Trophoblast cell (in vitro differentiated cells and primary cell): ENCODE data around the gene BIRC6.

Source experiments
- DNase-seq, 2 donors: peaks; one replicate each; pipeline ENCODE4 v3.0.0-alpha.2; 2016
- H2AFZ ChIP-seq: 2 replicates; pipeline ENCODE4 v1.6.1; 2013; ENCODE audit warnings: low read length, moderate library complexity, mild to moderate bottlenecking; ENCODE audit not compliant: insufficient read depth, poor library complexity
- H2AK5ac ChIP-seq: 2 replicates; pipeline ENCODE4 v1.6.1; 2013; ENCODE audit warnings: mild to moderate bottlenecking, low read length
- H2BK120ac ChIP-seq: 2 replicates; pipeline ENCODE4 v1.6.1; 2013; ENCODE audit warnings: low read length, mild to moderate bottlenecking, moderate library complexity; ENCODE audit not compliant: insufficient read depth, poor library complexity
- H2BK12ac ChIP-seq: 2 replicates; pipeline ENCODE4 v1.6.1; 2013; ENCODE audit warnings: mild to moderate bottlenecking, low read length, moderate library complexity
- H2BK5ac ChIP-seq: 2 replicates; pipeline ENCODE4 v1.6.1; 2013; ENCODE audit warnings: low read length, low read depth, moderate library complexity, mild to moderate bottlenecking; ENCODE audit not compliant: poor library complexity
- H3K14ac ChIP-seq: 2 replicates; pipeline ENCODE4 v1.6.1; 2013; ENCODE audit warnings: mild to moderate bottlenecking, low read length
- H3K18ac ChIP-seq: 2 replicates; pipeline ENCODE4 v1.6.1; 2013; ENCODE audit warnings: mild to moderate bottlenecking, low read length
- H3K23ac ChIP-seq: 2 replicates; pipeline ENCODE4 v1.6.1; 2013; ENCODE audit warnings: low read length
- H3K27ac ChIP-seq: 2 replicates; pipeline ENCODE4 v1.5.1; 2013; ENCODE audit warnings: low read depth, mild to moderate bottlenecking, inconsistent platforms, low read length, moderate library complexity
- H3K27me3 ChIP-seq: 2 replicates; pipeline ENCODE4 v1.6.1; 2013; ENCODE audit warnings: inconsistent platforms, mild to moderate bottlenecking, low read length, moderate library complexity; ENCODE audit not compliant: insufficient read depth
- H3K36me3 ChIP-seq, 2 experiments: 1 replicate in 1 of 2; 2 replicates in 1 of 2; pipeline ENCODE4 v1.6.1; 2013; ENCODE audit warnings: low read length in 2 of 2, mild to moderate bottlenecking in 2 of 2, moderate library complexity in 1 of 2; ENCODE audit not compliant: insufficient read depth in 2 of 2, control insufficient read depth in 1 of 2
- H3K4ac ChIP-seq: 2 replicates; pipeline ENCODE4 v1.6.1; 2013; ENCODE audit warnings: low read depth, mild to moderate bottlenecking, low read length, moderate library complexity
- H3K4me1 ChIP-seq, 2 experiments: 1 replicate in 1 of 2; 2 replicates in 1 of 2; pipeline ENCODE4 v1.6.1; 2013; ENCODE audit warnings: low read length in 2 of 2, mild to moderate bottlenecking in 2 of 2, moderate library complexity in 1 of 2; ENCODE audit not compliant: insufficient read depth in 2 of 2, control insufficient read depth in 1 of 2
- H3K4me2 ChIP-seq: 2 replicates; pipeline ENCODE4 v1.6.1; 2013; ENCODE audit warnings: inconsistent platforms, mild to moderate bottlenecking, low read length, moderate library complexity
- H3K4me3 ChIP-seq: 2 replicates; pipeline ENCODE4 v1.5.1; 2013; ENCODE audit warnings: mild to moderate bottlenecking, low read depth, low read length, inconsistent platforms
- H3K79me1 ChIP-seq: one replicate; pipeline ENCODE4 v1.6.1; 2013; ENCODE audit warnings: low read length
- H3K79me2 ChIP-seq: 2 replicates; pipeline ENCODE4 v1.6.1; 2013; ENCODE audit warnings: low read length, mild to moderate bottlenecking; ENCODE audit not compliant: control insufficient read depth, insufficient read depth, poor library complexity
- H3K9ac ChIP-seq: 2 replicates; pipeline ENCODE4 v1.6.1; 2013; ENCODE audit warnings: mild to moderate bottlenecking, low read length
- H3K9me3 ChIP-seq: 2 replicates; pipeline ENCODE4 v1.6.1; 2013; ENCODE audit warnings: low read depth, mild to moderate bottlenecking, control low read depth, inconsistent platforms, low read length; ENCODE audit not compliant: insufficient read depth
- H4K12ac ChIP-seq: 2 replicates; pipeline ENCODE4 v1.6.1; 2013; ENCODE audit warnings: low read depth, mild to moderate bottlenecking, low read length, moderate library complexity
- H4K8ac ChIP-seq: 2 replicates; pipeline ENCODE4 v1.6.1; 2013; ENCODE audit warnings: low read depth, mild to moderate bottlenecking, low read length, moderate library complexity
- H4K91ac ChIP-seq: one replicate; pipeline ENCODE4 v1.6.1; 2013; ENCODE audit warnings: low read depth, mild to moderate bottlenecking, low read length, moderate library complexity
- WGBS: extraction: QIAGEN DNeasy Blood & Tissue Kit; methylation state at CpG from one replicate; pipeline ENCODE4 v1.1.7; 2013; ENCODE audit warnings: missing lambda C conversion rate; ENCODE audit not compliant: insufficient read length, insufficient coverage; ENCODE audit errors: extremely low coverage; 5-methylcytosine and 5-hydroxymethylcytosine counted together

The BIRC6 gene

GRCh38 chr2:32436150-32436549, 79.3 kb downstream of the BIRC6 start:
- peaks cover 14 to 19% of the 10 kb centered on the region in 2 experiments for H3K36me3 ChIP-seq
- no peak overlapping the region for H4K8ac ChIP-seq
- no peaks in the 10 kb centered on the region for H3K4me1 ChIP-seq
- no peak for DNase-seq
- H2BK120ac ChIP-seq = no peak overlapping the region
- H3K27me3 ChIP-seq = no peaks in the 10 kb centered on the region
- WGBS = no CpG with 5 or more reads among the region's 6 CpGs
- no peaks in the 10 kb centered on the region for H3K79me1 ChIP-seq
- H4K91ac ChIP-seq = no peak overlapping the region
- no peak overlapping the region for H2AK5ac ChIP-seq
- H3K4me3 ChIP-seq = no peak overlapping the region
- no peak overlapping the region for H2BK12ac ChIP-seq
- H3K14ac ChIP-seq = no peak overlapping the region
- no peaks in the 10 kb centered on the region for H3K9me3 ChIP-seq
- no peak overlapping the region for H3K27ac ChIP-seq
- H3K4ac ChIP-seq = no peak overlapping the region
- no peak overlapping the region for H2BK5ac ChIP-seq
- no peak overlapping the region for H4K12ac ChIP-seq
- H3K4me2 ChIP-seq = no peak overlapping the region
- H3K18ac ChIP-seq = no peak overlapping the region
- no peak overlapping the region for H3K23ac ChIP-seq
- no peak overlapping the region for H3K9ac ChIP-seq
- no peaks in the 10 kb centered on the region for H3K79me2 ChIP-seq
- no peak overlapping the region for H2AFZ ChIP-seq

- Histone ChIP-seq H4K8ac (no peak overlapping the region), H2BK5ac (no peak overlapping the region), H3K79me2 (no peaks in the 10 kb centered on the region), H4K12ac (no peak overlapping the region), H3K27ac (no peak overlapping the region), H3K4me2 (no peak overlapping the region), H2AFZ (no peak overlapping the region), H4K91ac (no peak overlapping the region), H3K79me1 (no peaks in the 10 kb centered on the region), H3K18ac (no peak overlapping the region), H3K4me3 (no peak overlapping the region), H3K4me1 (no peaks in the 10 kb centered on the region), H2AK5ac (no peak overlapping the region), H2BK120ac (no peak overlapping the region), H3K27me3 (no peaks in the 10 kb centered on the region), H3K9ac (no peak overlapping the region), H2BK12ac (no peak overlapping the region), H3K36me3 (peaks cover 12 to 17% of the 10 kb centered on the region in 2 experiments), H3K9me3 (no peaks in the 10 kb centered on the region), H3K14ac (no peak overlapping the region), H3K4ac (no peak overlapping the region), H3K23ac (no peak overlapping the region)
- DNase-seq = no peak
- no CpG with 5 or more reads among the region's 7 CpGs for WGBS
Measured at GRCh38 chr2:32442020-32442467, 85.2 kb downstream of the BIRC6 start.

GRCh38 chr2:32446369-32446768, 89.5 kb downstream of the BIRC6 start:
- H3K9ac ChIP-seq = no peak overlapping the region
- no CpG with 5 or more reads among the region's 6 CpGs for WGBS
- H3K23ac ChIP-seq = no peak overlapping the region
- H3K27ac ChIP-seq = no peak overlapping the region
- no peak overlapping the region for H2AK5ac ChIP-seq
- H3K14ac ChIP-seq = no peak overlapping the region
- peaks cover 4 to 16% of the 10 kb centered on the region in 2 experiments for H3K36me3 ChIP-seq
- H2BK120ac ChIP-seq = no peak overlapping the region
- no peaks in the 10 kb centered on the region for H3K4me1 ChIP-seq
- no peaks in the 10 kb centered on the region for H3K79me2 ChIP-seq
- no peaks in the 10 kb centered on the region for H3K9me3 ChIP-seq
- H4K12ac ChIP-seq = no peak overlapping the region
- H2AFZ ChIP-seq = no peak overlapping the region
- no peak overlapping the region for H4K8ac ChIP-seq
- H3K18ac ChIP-seq = no peak overlapping the region
- no peak overlapping the region for H2BK5ac ChIP-seq
- H4K91ac ChIP-seq = no peak overlapping the region
- H2BK12ac ChIP-seq = no peak overlapping the region
- H3K4me3 ChIP-seq = no peak overlapping the region
- no peak for DNase-seq
- no peaks in the 10 kb centered on the region for H3K79me1 ChIP-seq
- H3K4ac ChIP-seq = no peak overlapping the region
- H3K27me3 ChIP-seq = no peaks in the 10 kb centered on the region
- no peak overlapping the region for H3K4me2 ChIP-seq

GRCh38 chr2:32450851-32451250, 94.0 kb downstream of the BIRC6 start:
- Histone ChIP-seq H3K14ac (no peak overlapping the region), H4K12ac (no peak overlapping the region), H3K23ac (no peak overlapping the region), H3K79me2 (no peaks in the 10 kb centered on the region), H2BK120ac (no peak overlapping the region), H4K91ac (no peak overlapping the region), H4K8ac (no peak overlapping the region), H3K27ac (no peak overlapping the region), H2AK5ac (no peak overlapping the region), H3K4me3 (no peak overlapping the region), H3K36me3 (peaks cover 2 to 8% of the 10 kb centered on the region in 2 experiments), H3K9me3 (no peaks in the 10 kb centered on the region), H2BK12ac (no peak overlapping the region), H3K4me1 (no peaks in the 10 kb centered on the region), H3K27me3 (no peaks in the 10 kb centered on the region), H3K79me1 (no peaks in the 10 kb centered on the region), H2AFZ (no peak overlapping the region), H3K4me2 (no peak overlapping the region), H3K4ac (no peak overlapping the region), H3K18ac (no peak overlapping the region), H3K9ac (no peak overlapping the region), H2BK5ac (no peak overlapping the region)
- DNase-seq = no peak
